WTC11 (cell line): ENCODE data around the gene AMOTL1. TPM values are rescaled to one million over a fixed set of nuclear protein-coding genes. Genes with fewer than 3 reads are reported as not detected.

ENCODE experiments used
- ATAC-seq: fragments of 200-7000 bp; cut with Tn5 transposase; 2 replicates; pipeline ENCODE4 v1.10.0; 2021; ENCODE audit warnings: mild to moderate bottlenecking, moderate library complexity
- Bru-seq: library from RNA; stranded (reverse); fragments of 400-500 nt; gene quantifications from one replicate; lab custom pipeline; 2021; lab: Mats Ljungman, UMichigan
- CTCF ChIA-PET: fragments of 300-600 bp; sonication (Branson Sonifier 250); formaldehyde crosslinking; loops from one replicate; lab custom pipeline; 2021; ENCODE audit warnings: antibody characterized with exemption; lab: Charles Lee
- POLR2A ChIA-PET: fragments of 350-600 bp; sonication (Branson Sonifier 250); formaldehyde crosslinking; loops from one replicate; lab custom pipeline; 2021; ENCODE audit warnings: antibody characterized with exemption; lab: Charles Lee
- DNase-seq: peaks from one replicate; pipeline ENCODE4 v3.0.0; 2021; ENCODE audit warnings: low spot score
- H3K27ac Mint-ChIP-seq: 2 replicates; pipeline ENCODE4 v1.8.0; 2021; ENCODE audit warnings: mixed read lengths
- H3K27me3 Mint-ChIP-seq: 2 replicates; pipeline ENCODE4 v1.8.0; 2021; ENCODE audit warnings: low read depth, mild to moderate bottlenecking, moderate library complexity, mixed read lengths
- H3K36me3 Mint-ChIP-seq: 2 replicates; pipeline ENCODE4 v1.8.0; 2021; ENCODE audit warnings: mixed read lengths
- H3K4me1 Mint-ChIP-seq: 2 replicates; pipeline ENCODE4 v1.8.0; 2022; ENCODE audit warnings: mixed read lengths
- H3K4me3 Mint-ChIP-seq: 2 replicates; pipeline ENCODE4 v1.8.0; 2021; ENCODE audit warnings: mild to moderate bottlenecking, moderate library complexity, mixed read lengths
- H3K9me3 Mint-ChIP-seq: 2 replicates; pipeline ENCODE4 v1.8.0; 2021; ENCODE audit warnings: mixed read lengths
- AFF4 ChIP-seq: sonication (generic); formaldehyde crosslinking; IDR thresholded peaks from 2 replicates; pipeline ENCODE4 v1.8.1; 2023; ENCODE audit warnings: mild to moderate bottlenecking, missing genetic modification reagents, borderline replicate concordance
- E2F1 ChIP-seq: sonication (generic); formaldehyde crosslinking; IDR thresholded peaks from 2 replicates; pipeline ENCODE4 v1.8.0; 2022; ENCODE audit warnings: mild to moderate bottlenecking, missing genetic modification reagents
- E2F4 ChIP-seq: sonication (generic); formaldehyde crosslinking; IDR thresholded peaks from 2 replicates; pipeline ENCODE4 v1.8.1; 2022; ENCODE audit warnings: low read depth, mild to moderate bottlenecking, moderate library complexity, missing genetic modification reagents, borderline replicate concordance
- GRHL2 ChIP-seq: fragments of 250-450 bp; sonication (Bioruptor Pico); IDR thresholded peaks from 2 replicates; pipeline ENCODE4 v1.8.0; 2022; ENCODE audit warnings: mild to moderate bottlenecking, moderate library complexity; ENCODE audit not compliant: insufficient replicate concordance, severe bottlenecking
- GTF2I ChIP-seq: fragments of 250-450 bp; sonication (Bioruptor Pico); conservative IDR thresholded peaks from 2 replicates; pipeline ENCODE4 v1.4.0; 2021; ENCODE audit warnings: mild to moderate bottlenecking
- PRRX2 ChIP-seq: fragments of 250-450 bp; sonication (Bioruptor Pico); IDR thresholded peaks from 2 replicates; pipeline ENCODE4 v1.8.0; 2021; ENCODE audit warnings: mild to moderate bottlenecking
- TP53 ChIP-seq: sonication (generic); formaldehyde crosslinking; IDR thresholded peaks from 2 replicates; pipeline ENCODE4 v1.8.1; 2023; ENCODE audit warnings: mild to moderate bottlenecking, missing genetic modification reagents
- ZNF317 ChIP-seq: sonication (generic); formaldehyde crosslinking; IDR thresholded peaks from 2 replicates; pipeline ENCODE4 v1.8.1; 2023; ENCODE audit warnings: low read depth, mild to moderate bottlenecking, moderate library complexity, missing genetic modification reagents, borderline replicate concordance
- ZNF416 ChIP-seq: fragments of 250-450 bp; sonication (Bioruptor Pico); IDR thresholded peaks from 2 replicates; pipeline ENCODE4 v1.9.0; 2021; ENCODE audit warnings: mild to moderate bottlenecking, inconsistent platforms
- ZNF532 ChIP-seq: fragments of 250-450 bp; sonication (Bioruptor Pico); IDR thresholded peaks from 2 replicates; pipeline ENCODE4 v1.9.0; 2021; ENCODE audit warnings: mild to moderate bottlenecking, borderline replicate concordance
- long read RNA-seq, 3 experiments: library from RNA in 1 of 3; library from capped mRNA in 1 of 3; library from polyadenylated mRNA in 1 of 3; unstranded in 2 of 3; stranded (forward) in 1 of 3; transcript quantifications; one replicate each; pipeline ENCODE4 v2.0.0, GENCODE V29; 2021
- total RNA-seq: library from RNA; stranded (reverse); gene quantifications from 3 replicates; pipeline ENCODE4 v1.2.3, GENCODE V29; 2021
- TF ChIP-seq, protein P1 (sequence below): sonication (generic); formaldehyde crosslinking; IDR thresholded peaks from 2 replicates; pipeline ENCODE4 v1.8.1; 2023; ENCODE audit warnings: mild to moderate bottlenecking, missing genetic modification reagents
- TF ChIP-seq, protein P2 (sequence below): sonication (generic); formaldehyde crosslinking; IDR thresholded peaks from 2 replicates; pipeline ENCODE4 v1.8.1; 2023; ENCODE audit warnings: mild to moderate bottlenecking, missing genetic modification reagents, moderate library complexity
- TF ChIP-seq, protein P3 (sequence below): sonication (generic); formaldehyde crosslinking; IDR thresholded peaks from 2 replicates; pipeline ENCODE4 v1.8.1; 2023; ENCODE audit warnings: mild to moderate bottlenecking, missing genetic modification reagents

AMOTL1 gene, protein sequence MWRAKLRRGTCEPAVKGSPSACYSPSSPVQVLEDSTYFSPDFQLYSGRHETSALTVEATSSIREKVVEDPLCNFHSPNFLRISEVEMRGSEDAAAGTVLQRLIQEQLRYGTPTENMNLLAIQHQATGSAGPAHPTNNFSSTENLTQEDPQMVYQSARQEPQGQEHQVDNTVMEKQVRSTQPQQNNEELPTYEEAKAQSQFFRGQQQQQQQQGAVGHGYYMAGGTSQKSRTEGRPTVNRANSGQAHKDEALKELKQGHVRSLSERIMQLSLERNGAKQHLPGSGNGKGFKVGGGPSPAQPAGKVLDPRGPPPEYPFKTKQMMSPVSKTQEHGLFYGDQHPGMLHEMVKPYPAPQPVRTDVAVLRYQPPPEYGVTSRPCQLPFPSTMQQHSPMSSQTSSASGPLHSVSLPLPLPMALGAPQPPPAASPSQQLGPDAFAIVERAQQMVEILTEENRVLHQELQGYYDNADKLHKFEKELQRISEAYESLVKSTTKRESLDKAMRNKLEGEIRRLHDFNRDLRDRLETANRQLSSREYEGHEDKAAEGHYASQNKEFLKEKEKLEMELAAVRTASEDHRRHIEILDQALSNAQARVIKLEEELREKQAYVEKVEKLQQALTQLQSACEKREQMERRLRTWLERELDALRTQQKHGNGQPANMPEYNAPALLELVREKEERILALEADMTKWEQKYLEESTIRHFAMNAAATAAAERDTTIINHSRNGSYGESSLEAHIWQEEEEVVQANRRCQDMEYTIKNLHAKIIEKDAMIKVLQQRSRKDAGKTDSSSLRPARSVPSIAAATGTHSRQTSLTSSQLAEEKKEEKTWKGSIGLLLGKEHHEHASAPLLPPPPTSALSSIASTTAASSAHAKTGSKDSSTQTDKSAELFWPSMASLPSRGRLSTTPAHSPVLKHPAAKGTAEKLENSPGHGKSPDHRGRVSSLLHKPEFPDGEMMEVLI
- total RNA-seq: 23.4 to 39.8 TPM (median 26.4 TPM) in 3 replicates
- percentile 83 among the genes with signal in this experiment for Bru-seq, nascent RNA
- long read RNA-seq, experiment 1, full-length matches to known transcripts: 58 of 148 reads
- long read RNA-seq, experiment 1, partial matches to known transcripts: 54 of 148 reads
- long read RNA-seq, experiment 1, other reads (novel, unspliced or antisense): 36 of 148 reads
- long read RNA-seq, experiment 2, full-length matches to known transcripts: 1 of 33 reads
- long read RNA-seq, experiment 2, partial matches to known transcripts: 2 of 33 reads
- long read RNA-seq, experiment 2, other reads (novel, unspliced or antisense): 30 of 33 reads
- long read RNA-seq, experiment 3, full-length matches to known transcripts: 1 of 2 reads
- long read RNA-seq, experiment 3, partial matches to known transcripts: 1 of 2 reads
- long read RNA-seq, experiment 3, other reads (novel, unspliced or antisense): 0 of 2 reads

DNA sequence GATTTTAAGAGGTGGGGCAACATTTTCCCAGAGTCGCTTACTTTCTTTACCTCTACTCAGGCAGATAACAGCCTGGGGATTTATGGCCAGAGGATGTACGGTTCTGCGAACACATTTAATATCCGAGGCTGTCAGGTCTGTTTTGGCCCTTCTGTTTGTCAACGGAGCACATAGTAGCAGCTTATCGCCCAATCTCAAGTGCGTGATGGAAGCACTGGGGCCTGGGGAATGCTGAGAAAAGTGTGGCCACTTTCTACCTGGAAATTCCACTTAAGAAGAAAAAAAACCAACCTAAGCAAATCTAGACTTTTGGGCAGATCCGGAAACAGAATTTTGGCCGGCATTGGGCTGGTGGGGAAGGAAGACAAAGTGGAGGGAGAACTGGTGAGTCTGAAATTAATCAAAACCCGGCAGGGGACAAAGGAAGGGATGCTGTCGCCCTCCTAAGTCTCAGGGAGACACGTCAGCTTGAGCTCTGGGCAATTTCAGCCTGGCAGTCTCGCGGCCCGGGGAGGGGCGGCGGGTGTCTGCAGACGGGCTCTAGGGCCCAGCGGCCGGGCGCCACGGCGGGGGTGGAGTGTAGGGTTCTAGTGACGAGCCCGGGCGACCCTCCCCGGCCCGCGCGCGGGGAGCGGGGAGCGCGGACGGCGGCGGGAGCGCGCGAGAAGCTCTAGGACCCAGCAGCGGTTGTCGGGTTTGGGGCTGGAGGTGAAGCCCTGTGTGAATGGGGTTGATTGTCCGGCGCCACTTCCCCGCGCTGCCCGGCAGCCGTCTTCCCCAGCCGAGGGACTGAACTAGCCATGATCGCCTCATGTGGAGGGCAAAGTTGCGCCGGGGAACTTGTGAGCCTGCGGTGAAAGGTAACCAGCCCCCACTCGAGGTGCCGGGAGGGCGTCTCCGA, at the start of gene AMOTL1:
TSS of gene AMOTL1 (plus strand) at position 656 of the 901 bp plus-strand sequence. CDS start at position 812, 156 bp downstream.
- H3K27ac Mint-ChIP-seq: no peak within 1 kb of the TSS
- ChIA-PET POLR2A (interaction anchor here (0.5 to 1.1 kb wide), 3 partner anchors 14 to 121 kb away, joined by 3 read pairs; no protein-coding TSS in a partner anchor), CTCF (interaction anchor here (0.7 to 2.6 kb wide), 7 partner anchors 11 to 145 kb away, joined by 3 to 12 read pairs (median 3); no protein-coding TSS in a partner anchor)
- peaks cover 46% of the 10 kb centered on the region for H3K4me1 Mint-ChIP-seq
- peaks cover 7% of the 10 kb centered on the region for H3K36me3 Mint-ChIP-seq
- peaks cover 8% of the 10 kb centered on the region for H3K9me3 Mint-ChIP-seq
- ATAC-seq (peak; percentile 81), DNase-seq (peak; percentile 89)
- peaks cover 21% of the 10 kb centered on the region for H3K27me3 Mint-ChIP-seq
- no peak within 1 kb of the TSS; the same call in 1 of the 2 replicates for H3K4me3 Mint-ChIP-seq
- TF ChIP-seq ZNF317 (CRISPR knock-in tag) (0 out of 2 replicates have a peak, but pooled peaks have one; percentile 35), GRHL2 (CRISPR knock-in tag) (no peak), E2F4 (peak; percentile 35; the same call in 1 of the 2 replicates), ZNF416 (0 out of 2 replicates have a peak, but pooled peaks have one; percentile 61), E2F1 (CRISPR knock-in tag) (0 out of 2 replicates have a peak, but pooled peaks have one; percentile 21), TP53 (no peak), ZNF532 (CRISPR knock-in tag) (no peak), AFF4 (CRISPR knock-in tag) (peak; percentile 63; the same call in 1 of the 2 replicates), GTF2I (CRISPR knock-in tag) (no peak), PRRX2 (no peak)
- TF ChIP-seq, protein P1, sequence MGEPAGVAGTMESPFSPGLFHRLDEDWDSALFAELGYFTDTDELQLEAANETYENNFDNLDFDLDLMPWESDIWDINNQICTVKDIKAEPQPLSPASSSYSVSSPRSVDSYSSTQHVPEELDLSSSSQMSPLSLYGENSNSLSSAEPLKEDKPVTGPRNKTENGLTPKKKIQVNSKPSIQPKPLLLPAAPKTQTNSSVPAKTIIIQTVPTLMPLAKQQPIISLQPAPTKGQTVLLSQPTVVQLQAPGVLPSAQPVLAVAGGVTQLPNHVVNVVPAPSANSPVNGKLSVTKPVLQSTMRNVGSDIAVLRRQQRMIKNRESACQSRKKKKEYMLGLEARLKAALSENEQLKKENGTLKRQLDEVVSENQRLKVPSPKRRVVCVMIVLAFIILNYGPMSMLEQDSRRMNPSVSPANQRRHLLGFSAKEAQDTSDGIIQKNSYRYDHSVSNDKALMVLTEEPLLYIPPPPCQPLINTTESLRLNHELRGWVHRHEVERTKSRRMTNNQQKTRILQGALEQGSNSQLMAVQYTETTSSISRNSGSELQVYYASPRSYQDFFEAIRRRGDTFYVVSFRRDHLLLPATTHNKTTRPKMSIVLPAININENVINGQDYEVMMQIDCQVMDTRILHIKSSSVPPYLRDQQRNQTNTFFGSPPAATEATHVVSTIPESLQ (CRISPR knock-in tag): no peak
- TF ChIP-seq, protein P2, sequence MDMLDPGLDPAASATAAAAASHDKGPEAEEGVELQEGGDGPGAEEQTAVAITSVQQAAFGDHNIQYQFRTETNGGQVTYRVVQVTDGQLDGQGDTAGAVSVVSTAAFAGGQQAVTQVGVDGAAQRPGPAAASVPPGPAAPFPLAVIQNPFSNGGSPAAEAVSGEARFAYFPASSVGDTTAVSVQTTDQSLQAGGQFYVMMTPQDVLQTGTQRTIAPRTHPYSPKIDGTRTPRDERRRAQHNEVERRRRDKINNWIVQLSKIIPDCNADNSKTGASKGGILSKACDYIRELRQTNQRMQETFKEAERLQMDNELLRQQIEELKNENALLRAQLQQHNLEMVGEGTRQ (CRISPR knock-in tag): peak; percentile 33; the same call in 1 of the 2 replicates
- TF ChIP-seq, protein P3, sequence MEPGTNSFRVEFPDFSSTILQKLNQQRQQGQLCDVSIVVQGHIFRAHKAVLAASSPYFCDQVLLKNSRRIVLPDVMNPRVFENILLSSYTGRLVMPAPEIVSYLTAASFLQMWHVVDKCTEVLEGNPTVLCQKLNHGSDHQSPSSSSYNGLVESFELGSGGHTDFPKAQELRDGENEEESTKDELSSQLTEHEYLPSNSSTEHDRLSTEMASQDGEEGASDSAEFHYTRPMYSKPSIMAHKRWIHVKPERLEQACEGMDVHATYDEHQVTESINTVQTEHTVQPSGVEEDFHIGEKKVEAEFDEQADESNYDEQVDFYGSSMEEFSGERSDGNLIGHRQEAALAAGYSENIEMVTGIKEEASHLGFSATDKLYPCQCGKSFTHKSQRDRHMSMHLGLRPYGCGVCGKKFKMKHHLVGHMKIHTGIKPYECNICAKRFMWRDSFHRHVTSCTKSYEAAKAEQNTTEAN (CRISPR knock-in tag): peak; percentile 86; the same call in 1 of the 2 replicates
